HG02798 (cell line): ENCODE results near the gene MKLN1.
"Not testable (repeated sequence)": the region's sequence is repeated elsewhere in the genome, so short reads cannot be mapped to it uniquely, and the experiment has no call there.

Experiments
- ATAC-seq: cut with Tn5 transposase; IDR thresholded peaks from one replicate; pipeline ENCODE4 v1.9.1; 2021; ENCODE audit warnings: mild to moderate bottlenecking; ENCODE audit not compliant: unreplicated experiment, poor library complexity

MKLN1 gene

GRCh38 chr7:131385039-131385605 lies 57.4 kb downstream of the MKLN1 start:
- no peak for ATAC-seq

- ATAC-seq, result no peak
Measured at GRCh38 chr7:131388126-131388525, 60.5 kb downstream of the MKLN1 start.

DNA sequence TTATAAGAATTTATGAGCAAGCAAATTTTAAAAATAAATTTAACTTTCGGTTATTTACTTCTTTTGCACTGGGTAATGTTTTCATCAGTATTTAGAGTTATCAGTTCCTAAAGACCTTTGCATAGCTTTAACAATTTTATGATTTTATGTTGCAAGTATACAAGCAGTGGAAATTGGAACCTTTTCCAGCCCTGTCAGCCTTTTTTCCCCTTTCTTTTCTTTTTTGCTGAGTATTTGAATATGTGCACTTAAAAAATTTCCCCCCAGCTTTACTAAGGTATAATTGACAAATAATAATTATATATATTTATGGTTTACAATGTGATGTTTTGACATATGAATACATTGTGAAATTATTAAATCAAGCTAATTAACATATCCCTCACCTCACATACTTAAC lies 62.6 kb downstream of the MKLN1 start:
- no peak for ATAC-seq

- no peak for ATAC-seq
Measured at GRCh38 chr7:131391145-131391544, 63.5 kb downstream of the MKLN1 start.

GRCh38 chr7:131400681-131401176 lies 73.1 kb downstream of the MKLN1 start:
- no peak for ATAC-seq

- ATAC-seq, result no peak
Measured at GRCh38 chr7:131401194-131401593, 73.5 kb downstream of the MKLN1 start.

- no peak for ATAC-seq
Measured at GRCh38 chr7:131403322-131403721, 75.6 kb downstream of the MKLN1 start.

- no peak for ATAC-seq
Measured at GRCh38 chr7:131404226-131404911, 76.7 kb downstream of the MKLN1 start.

GRCh38 chr7:131409129-131409766 lies 81.6 kb downstream of the MKLN1 start:
- no peak for ATAC-seq

- no peak for ATAC-seq
Measured at GRCh38 chr7:131412031-131412430, 84.4 kb downstream of the MKLN1 start.

- ATAC-seq, result no peak
Measured at GRCh38 chr7:131413711-131414110, 86.0 kb downstream of the MKLN1 start.

DNA sequence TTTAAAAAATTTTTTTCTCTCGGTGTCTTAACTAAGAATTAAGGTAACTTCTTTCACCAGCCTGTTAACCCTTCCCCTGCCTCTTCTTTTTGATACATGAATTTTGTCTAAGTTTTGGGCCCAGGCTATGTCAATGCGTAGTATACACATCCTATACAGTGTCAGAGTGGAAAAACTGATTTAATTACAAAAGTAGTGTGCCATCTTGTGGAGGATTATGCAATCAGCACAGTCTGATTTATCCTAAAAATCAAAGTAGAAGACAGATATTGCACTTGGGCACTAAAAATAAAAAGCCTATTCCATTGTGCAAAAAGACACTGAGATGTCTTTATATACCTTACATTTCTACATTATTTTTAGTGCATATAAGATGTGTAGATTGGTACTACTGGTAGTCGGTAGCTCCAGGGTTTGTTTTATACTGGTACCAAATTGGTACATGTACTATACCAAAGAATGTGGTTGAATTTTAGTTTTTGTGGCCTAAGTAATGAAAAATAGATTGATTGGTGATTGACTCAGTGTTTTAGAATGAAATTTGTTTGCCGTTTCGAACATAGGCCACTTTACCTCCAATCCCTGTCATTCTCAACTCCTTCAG lies 96.6 kb downstream of the MKLN1 start:
- peak; percentile 39 for ATAC-seq

GRCh38 chr7:131425992-131426391 lies 98.3 kb downstream of the MKLN1 start:
- ATAC-seq, result no peak

- not testable (repeated sequence) for ATAC-seq
Measured at GRCh38 chr7:131430826-131431225, 103.2 kb downstream of the MKLN1 start.

DNA sequence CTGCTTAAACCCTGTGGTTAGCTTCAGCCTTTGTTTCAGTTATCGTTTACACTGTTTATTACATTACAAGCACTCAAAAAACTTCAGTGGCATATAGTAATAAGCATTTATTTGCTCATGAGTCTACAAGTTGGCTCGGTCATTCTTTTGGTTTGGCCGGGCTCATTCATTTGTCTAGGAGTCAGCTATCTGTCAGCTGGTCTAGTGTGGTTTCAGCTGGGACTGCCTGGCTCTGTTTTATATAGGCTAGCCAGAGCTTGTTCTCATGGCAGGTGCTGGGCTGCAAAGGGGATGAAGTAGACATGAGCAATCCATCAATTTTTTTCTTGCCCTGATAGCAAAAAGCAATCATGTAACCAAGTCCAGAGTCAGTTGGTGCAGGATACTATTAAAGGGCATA lies 103.6 kb downstream of the MKLN1 start:
- no peak for ATAC-seq

DNA sequence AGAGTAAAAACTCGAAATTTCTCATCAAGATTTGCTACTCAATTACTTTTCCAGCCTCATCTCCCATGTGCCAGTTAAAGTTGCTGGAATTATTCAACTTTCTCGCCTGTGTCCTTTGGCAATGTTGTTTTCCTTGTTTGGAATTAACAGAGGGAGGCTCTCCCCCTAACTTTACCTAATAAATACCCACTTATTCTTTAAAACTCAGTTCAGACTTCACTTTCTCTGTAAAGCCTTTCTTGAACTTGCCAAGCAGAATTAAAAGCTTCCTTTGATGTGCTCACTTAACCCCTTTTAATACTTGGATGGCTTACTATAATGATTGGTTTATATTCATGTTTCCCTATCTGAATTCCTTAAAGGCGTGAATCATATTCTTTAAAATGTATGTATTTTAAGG lies 104.1 kb downstream of the MKLN1 start:
- ATAC-seq, result no peak

GRCh38 chr7:131436384-131436783 lies 108.7 kb downstream of the MKLN1 start:
- no peak for ATAC-seq

DNA sequence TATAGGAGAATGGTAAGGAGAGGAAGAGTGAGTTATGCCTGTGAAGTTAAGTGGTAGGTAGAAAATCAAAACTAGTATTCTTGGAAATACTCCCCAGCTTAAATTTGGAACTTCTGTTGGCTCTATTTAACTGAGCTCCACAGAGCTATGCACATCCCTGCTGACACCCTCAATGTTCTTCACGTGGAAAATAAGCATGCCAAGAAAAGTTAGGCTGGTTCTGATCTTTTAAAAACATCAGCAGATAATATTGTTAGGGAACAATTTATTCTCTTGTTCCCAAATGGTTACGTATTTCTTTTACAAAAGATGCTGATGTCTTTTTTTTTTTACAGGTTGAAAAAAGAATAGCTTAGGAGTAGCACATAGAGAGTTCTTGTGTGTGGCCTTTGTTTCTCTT lies 111.3 kb downstream of the MKLN1 start:
- no peak for ATAC-seq

- ATAC-seq, result no peak
Measured at GRCh38 chr7:131443496-131443895, 115.8 kb downstream of the MKLN1 start.

- ATAC-seq, result no peak
Measured at GRCh38 chr7:131444683-131445082, 117.0 kb downstream of the MKLN1 start.

- ATAC-seq, result no peak
Measured at GRCh38 chr7:131449373-131449902, 121.8 kb downstream of the MKLN1 start.
